Globus pallidus (tissue), 1 donor: ENCODE results near the gene PRF1.

Source experiments
- DNase-seq: peaks from one replicate; pipeline ENCODE4 v3.0.0-alpha.2; 2015; ENCODE audit warnings: low spot score

PRF1 gene

DNA sequence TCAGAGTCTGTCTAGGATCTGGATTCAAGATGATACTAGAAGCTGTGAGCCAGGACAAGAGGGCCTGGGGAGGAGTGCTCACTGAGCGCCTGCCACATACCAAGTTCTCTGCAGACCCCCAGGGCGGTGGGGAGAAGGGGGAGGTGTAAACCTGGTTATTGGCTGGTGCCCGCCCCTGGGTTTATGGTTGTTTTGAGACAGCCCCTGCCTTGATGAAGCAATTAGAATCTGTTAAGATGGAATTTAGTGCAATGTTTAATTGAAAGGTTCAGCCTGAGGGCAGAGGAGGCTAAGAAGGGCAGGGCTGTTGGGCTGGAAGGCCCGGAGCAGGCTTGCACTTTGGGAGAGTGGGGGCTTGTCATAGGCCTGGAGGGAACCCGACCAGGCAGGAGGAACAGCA is 42.7 kb downstream of the PRF1 start:
- DNase-seq: no peak

DNA sequence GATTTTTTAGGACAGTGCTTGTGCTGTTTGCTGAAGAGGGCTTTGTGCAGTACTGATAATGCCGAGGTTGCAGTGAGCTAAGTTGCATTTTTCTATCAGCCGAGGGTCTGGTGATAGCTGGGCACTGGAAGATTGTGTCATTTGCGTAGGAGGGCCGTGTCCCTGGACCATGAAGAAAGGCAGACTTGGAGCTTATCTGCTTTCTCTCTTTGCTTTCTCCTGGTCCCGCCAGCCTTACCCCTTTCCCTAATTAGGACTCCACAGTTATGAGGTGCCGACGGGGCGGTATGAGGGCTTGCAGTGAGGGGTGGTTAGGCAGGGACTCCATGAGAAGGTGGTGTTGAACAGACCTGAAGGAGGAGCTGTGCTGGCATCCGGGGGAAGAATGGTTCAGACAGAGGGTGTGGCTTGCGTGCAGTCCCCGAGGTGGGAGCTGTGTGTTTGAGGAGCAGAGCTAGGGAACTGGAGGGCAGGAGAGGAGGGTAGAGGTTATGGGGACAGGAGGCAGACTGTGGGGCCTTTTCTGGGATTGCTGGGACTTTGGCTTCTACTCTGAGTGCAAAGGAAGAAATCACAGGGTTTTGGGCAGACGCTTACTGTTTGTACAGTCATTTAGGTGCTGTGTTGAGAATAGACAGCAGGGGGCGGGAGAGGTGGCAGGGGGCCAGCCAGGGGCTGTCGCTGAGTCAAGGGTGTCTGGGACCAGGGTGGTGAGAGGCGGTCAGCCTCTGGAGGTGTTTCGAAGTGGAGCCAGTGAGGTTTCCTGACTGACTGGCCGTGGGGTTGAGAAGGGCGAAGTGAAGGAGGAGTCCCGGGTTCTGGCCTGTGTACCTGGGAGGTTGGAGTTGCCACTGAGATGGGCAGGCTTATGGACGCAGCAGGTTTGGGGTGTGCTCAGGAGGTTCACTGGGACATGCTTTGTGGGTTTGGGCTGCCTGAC is 43.4 kb downstream of the PRF1 start:
- no peak for DNase-seq

DNA sequence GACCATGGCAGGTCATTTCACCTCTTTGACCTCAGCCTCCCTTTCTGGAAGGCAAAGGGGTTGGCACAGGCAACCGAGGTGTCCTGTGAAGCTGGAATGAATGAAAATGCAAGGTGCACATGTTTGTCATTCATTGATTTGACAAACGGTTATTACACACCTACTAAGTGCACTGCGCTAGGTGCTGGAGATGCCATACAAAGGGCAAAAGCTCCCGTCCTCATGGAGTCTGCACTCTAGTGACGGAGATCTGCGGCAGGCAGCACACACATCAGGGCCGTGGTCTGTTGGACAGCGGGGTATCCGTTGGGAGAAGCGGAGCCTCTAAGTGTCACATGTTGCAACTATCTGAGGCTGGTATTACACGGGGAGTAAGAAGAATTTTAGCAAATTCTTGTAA is 44.2 kb downstream of the PRF1 start:
- no peak for DNase-seq

DNA sequence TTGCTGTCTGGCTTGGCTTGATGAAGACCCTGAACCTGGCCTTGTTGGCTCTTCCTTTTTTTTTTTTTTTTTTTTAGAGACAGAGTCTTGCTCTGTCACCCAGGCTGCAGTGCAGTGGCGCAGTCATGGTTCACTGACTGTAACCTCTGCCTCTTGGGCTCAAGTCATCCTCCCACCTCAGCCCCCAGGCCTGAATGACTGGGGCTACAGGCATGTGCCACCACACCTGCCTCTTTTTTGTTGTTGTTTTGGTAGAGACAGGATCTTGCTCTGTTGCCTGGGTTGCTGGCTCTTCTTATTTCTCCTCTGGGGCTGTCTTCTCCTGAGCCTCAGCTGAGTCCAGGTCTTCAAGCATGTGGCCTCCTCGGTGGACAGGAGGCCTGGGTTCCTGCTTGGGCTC is 44.7 kb downstream of the PRF1 start:
- no peak for DNase-seq

DNA sequence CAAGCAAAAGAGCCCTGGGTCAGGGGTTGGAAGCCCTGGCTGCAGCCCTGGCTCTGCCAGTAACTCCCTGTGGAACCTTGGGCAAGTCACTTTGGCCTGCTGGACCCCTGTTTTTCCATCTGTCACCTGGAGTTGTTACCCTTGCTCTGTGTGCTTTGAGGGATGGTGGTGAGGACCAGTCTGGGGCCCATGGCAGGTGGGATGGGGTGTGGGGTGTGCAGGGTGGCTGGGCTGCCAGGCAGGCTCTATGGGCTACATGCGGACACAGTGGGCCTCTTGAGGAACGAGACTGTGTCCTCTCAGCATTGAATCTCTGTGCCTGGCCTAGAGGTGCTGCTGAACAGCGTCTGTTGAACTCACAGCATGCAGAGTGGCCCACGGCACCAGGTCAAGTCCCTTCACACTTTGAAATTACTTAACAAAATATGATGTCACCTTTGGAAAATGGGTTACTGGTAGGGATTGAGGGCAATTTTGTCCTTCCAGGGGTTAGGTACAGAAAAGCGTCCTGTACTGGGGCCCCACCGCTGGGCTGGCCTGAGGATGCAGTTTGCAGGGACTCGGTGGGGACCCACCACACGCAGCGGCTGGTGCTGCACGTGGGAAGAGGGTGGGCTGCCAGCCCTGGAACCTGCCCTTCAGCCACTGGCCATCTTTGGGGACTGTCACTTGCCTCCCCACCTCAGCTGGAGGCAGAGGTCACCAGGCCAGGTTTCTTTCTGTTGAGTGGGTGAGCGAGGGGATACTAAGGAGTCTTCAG is 45.3 kb downstream of the PRF1 start:
- DNase-seq: no peak

DNA sequence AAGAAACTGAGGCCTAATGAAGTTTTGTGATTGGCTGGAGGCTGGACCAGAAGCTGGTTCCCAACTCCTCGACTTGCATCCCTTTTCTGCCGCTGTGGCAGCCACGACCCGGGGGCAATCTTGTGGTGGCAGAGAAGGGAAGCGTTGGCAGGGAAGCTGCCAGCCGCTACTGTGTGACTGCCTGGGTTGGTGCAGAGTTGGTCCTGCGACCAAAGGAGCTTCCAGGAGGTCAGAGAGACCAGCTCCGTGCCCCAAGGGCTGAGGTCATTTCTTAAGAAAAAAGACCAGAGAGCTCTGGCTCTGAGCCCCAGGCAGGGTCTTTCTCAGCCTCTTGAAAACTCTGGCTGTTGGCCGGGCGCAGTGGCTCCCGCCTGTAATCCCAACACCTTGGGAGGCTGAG is 47.2 kb downstream of the PRF1 start:
- no peak for DNase-seq

DNA sequence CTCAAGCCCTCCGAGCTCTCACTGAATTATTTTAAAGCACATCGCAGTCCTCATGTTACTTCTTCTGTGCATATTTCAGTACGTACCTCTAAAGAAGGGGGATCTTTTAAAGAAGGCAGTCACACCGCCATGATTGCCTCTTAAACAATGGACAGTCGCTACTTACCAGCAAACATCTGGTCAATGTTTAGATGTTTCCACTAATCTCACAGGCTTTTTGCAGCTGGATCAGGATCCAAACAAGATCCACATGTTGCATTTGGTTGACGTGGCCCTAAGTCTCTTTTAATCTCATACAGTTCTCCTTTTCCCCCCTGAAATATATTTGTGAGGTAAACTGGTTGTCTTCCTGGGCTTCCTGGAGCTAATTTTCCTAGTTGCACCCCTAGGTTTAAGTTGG is 50.0 kb downstream of the PRF1 start:
- no peak for DNase-seq

DNA sequence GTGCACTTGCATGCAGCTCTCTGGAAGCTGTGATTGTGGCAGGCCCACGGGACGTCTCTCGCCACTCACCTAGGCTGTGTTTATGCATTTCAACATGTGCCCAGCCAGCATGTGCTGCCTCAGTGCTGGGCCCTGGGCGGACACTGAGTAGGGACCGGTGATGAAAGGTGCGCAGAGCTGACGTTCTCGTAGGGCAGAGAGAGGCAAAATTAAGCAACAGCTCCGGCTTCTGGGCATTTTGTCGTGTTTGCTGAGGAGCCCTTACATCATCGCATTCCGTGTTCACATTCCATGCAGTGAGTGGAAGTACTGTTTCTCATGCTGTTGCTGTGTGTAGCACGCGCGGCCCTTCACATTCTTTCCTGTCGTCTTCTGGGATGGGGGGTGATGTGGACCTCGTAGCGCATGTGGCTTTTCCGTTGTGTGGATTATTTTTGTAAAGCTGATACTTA is 50.5 kb downstream of the PRF1 start:
- no peak for DNase-seq

DNA sequence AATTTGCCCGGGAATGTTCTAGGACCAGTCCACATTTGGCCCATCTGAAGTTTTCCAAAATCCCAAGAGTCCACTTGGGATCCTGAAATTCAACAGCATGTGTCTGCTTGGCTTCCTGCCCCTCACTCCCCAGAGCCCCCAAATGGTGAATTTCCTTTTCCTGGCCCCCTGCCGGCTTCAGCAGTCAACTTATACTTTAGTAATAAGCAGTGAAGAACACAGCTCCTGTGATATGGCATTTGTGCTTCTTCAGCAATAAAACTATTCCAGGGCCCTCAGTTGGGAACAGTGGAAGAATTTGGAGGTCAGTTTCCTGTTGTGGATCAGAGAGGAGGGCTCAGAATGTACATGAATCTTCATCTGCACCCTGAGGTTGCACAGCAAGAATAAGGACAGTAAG is 51.1 kb downstream of the PRF1 start:
- no peak for DNase-seq

DNA sequence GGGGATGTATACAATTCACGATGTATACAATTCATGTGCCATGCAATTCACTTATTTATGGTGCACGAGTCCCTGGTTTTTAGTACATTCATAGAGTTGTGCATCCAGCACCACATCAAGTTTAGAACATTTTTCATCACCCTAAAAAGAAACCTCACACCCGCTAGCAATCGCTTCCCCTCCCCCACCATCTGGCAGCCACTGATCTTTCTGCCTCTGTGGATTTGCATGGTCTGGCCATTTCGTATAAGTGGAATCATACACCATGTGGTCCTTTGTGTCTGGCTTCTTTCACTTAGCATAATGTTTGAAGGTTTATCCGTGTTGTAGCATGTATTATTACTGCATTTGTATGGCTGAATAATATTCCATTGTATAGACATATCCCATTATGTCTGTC is 52.1 kb downstream of the PRF1 start:
- DNase-seq: no peak

DNA sequence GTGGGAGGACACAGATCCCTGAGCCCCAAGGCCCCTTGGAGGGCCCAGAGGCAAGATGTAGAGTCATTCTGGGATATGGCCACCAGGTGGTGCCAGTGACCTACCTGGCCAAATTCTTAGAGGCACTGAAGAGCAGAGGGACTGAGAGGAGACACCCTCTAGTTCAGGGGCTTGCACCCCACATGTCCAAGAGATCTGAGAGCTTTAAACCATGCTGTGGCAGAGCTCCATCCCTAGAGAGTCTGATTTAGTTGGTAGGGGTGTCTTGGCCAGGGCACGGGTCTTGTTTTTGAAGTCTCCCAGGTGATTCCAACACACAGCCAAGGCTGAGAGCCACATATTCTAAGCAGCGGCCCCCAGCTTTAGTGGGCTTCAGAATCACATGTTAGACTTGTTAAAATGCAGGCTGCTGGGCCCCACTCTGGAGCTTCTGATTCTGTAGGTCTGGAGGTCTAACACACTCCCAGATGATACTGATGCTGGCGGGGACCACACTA is 52.5 kb downstream of the PRF1 start:
- peak; percentile 57 for DNase-seq

DNA sequence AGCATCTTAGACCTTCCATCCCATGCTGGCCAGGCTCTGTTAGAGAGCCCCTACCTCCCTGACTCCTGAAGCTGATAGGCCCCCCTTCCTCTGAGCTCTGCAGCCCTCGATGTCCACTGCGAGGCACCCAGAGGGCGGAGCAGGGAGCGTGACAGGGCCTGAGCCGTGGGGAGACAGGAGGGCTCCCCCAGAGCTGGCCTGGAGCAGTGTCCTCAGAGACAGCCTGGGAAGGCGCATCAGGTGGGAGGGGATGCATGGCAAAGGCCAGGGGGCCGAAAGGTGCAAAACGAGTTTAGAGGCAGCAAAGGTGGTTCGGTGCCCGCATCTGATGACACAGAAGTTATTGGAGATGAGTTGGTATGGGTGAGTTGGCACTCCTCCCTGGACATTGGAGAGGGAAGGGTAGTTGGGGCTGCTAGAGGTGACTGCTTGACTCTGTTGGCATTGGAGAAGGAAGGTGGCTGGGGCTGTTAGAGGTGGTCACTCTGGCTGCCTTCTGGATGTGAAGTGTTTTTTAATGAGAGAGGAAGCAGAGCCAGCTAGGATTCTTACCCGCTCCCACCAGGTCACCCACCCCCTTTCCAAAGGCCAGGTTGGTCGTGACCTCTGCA is 53.1 kb downstream of the PRF1 start:
- no peak for DNase-seq
